Measurements from ENCODE around the gene HK1.

- TF ChIP-seq CTCF (conservative IDR thresholded peaks at IDR 0.05 in 1 of 2, IDR thresholded peaks at IDR 0.05 in 1 of 2; ENCODE audit: extremely low read depth in 1 of 2, insufficient read depth in 1 of 2, low read depth in 1 of 2, low read length in 2 of 2) (no peak), EZH2 (IDR thresholded peaks at IDR 0.05; ENCODE audit: borderline replicate concordance, low read length) (no peak)
Measured at GRCh38 chr10:69338133-69338456, 59.8 kb downstream of the HK1 start.
